H9 (cell line): Measurements from ENCODE around the gene ASH1L. TPM values are rescaled to one million over a fixed set of nuclear protein-coding genes. Genes with fewer than 3 reads are reported as not detected.
A peak's percentile ranks its signal among the peaks of the same experiment; 100 is the strongest.

ENCODE experiments used
- DNase-seq: peaks from one replicate; pipeline ENCODE4 v3.0.0-alpha.2; 2017
- H2AFZ ChIP-seq: one replicate; pipeline ENCODE4 v1.6.1; 2013; ENCODE audit warnings: mild to moderate bottlenecking, low read length, control low read depth, moderate library complexity
- H2AK5ac ChIP-seq: 2 replicates; pipeline ENCODE4 v1.6.1; 2013; ENCODE audit warnings: low read length, control low read depth, mixed read lengths; ENCODE audit not compliant: insufficient read length
- H2BK120ac ChIP-seq: one replicate; pipeline ENCODE4 v1.6.1; 2013; ENCODE audit warnings: low read depth, mild to moderate bottlenecking, low read length, control low read depth, inconsistent platforms; ENCODE audit not compliant: poor library complexity, severe bottlenecking
- H2BK12ac ChIP-seq: 2 replicates; pipeline ENCODE4 v1.6.1; 2013; ENCODE audit warnings: low read length, control low read depth, mixed read lengths, low read depth; ENCODE audit not compliant: insufficient read length
- H2BK15ac ChIP-seq: 2 replicates; pipeline ENCODE4 v1.6.1; 2013; ENCODE audit warnings: low read depth, low read length, control low read depth
- H2BK20ac ChIP-seq: one replicate; pipeline ENCODE4 v1.6.1; 2013; ENCODE audit warnings: low read depth, mild to moderate bottlenecking, low read length, control low read depth, inconsistent platforms; ENCODE audit not compliant: poor library complexity, severe bottlenecking
- H2BK5ac ChIP-seq: 2 replicates; pipeline ENCODE4 v1.6.1; 2013; ENCODE audit warnings: low read length, control low read depth, mixed read lengths; ENCODE audit not compliant: insufficient read length
- H3K14ac ChIP-seq: 2 replicates; pipeline ENCODE4 v1.6.1; 2013; ENCODE audit warnings: low read length, control low read depth; ENCODE audit not compliant: insufficient read depth
- H3K18ac ChIP-seq: 2 replicates; pipeline ENCODE4 v1.6.1; 2013; ENCODE audit warnings: low read depth, mild to moderate bottlenecking, mixed read lengths, low read length, control low read depth; ENCODE audit not compliant: insufficient read length
- H3K23ac ChIP-seq: 2 replicates; pipeline ENCODE4 v1.6.1; 2013; ENCODE audit warnings: low read length, control low read depth, mixed read lengths, low read depth; ENCODE audit not compliant: insufficient read length
- H3K23me2 ChIP-seq: 2 replicates; pipeline ENCODE4 v1.6.1; 2013; ENCODE audit warnings: low read depth, mild to moderate bottlenecking, mixed read lengths, low read length, control low read depth; ENCODE audit not compliant: insufficient read length, poor library complexity, severe bottlenecking
- H3K27ac ChIP-seq: 2 replicates; pipeline ENCODE4 v1.5.1; 2013; ENCODE audit warnings: low read length, control low read depth, mixed read lengths, low read depth; ENCODE audit not compliant: insufficient read length
- H3K27me3 ChIP-seq: 2 replicates; pipeline ENCODE4 v1.6.1; 2013; ENCODE audit warnings: low read length, control low read depth, inconsistent platforms; ENCODE audit not compliant: insufficient read depth
- H3K4ac ChIP-seq: 2 replicates; pipeline ENCODE4 v1.6.1; 2013; ENCODE audit warnings: low read depth, mild to moderate bottlenecking, control low read depth, inconsistent platforms, low read length, moderate library complexity
- H3K4me1 ChIP-seq: 2 replicates; pipeline ENCODE4 v1.6.1; 2013; ENCODE audit warnings: low read length, control low read depth, inconsistent platforms; ENCODE audit not compliant: insufficient read depth
- H3K4me2 ChIP-seq: 2 replicates; pipeline ENCODE4 v1.6.1; 2013; ENCODE audit warnings: low read length, control low read depth, mixed read lengths; ENCODE audit not compliant: insufficient read length, insufficient read depth
- H3K56ac ChIP-seq: 2 replicates; pipeline ENCODE4 v1.6.1; 2013; ENCODE audit warnings: low read depth, mild to moderate bottlenecking, mixed read lengths, low read length, control low read depth; ENCODE audit not compliant: insufficient read length
- H3K79me1 ChIP-seq: 2 replicates; pipeline ENCODE4 v1.6.1; 2013; ENCODE audit warnings: low read depth, mild to moderate bottlenecking, moderate library complexity, low read length, control low read depth, inconsistent platforms; ENCODE audit not compliant: insufficient read depth, poor library complexity, severe bottlenecking
- H3K79me2 ChIP-seq: 2 replicates; pipeline ENCODE4 v1.6.1; 2013; ENCODE audit warnings: low read length, control low read depth, inconsistent platforms; ENCODE audit not compliant: insufficient read depth
- H3K9ac ChIP-seq: 2 replicates; pipeline ENCODE4 v1.6.1; 2013; ENCODE audit warnings: low read length, control low read depth, mixed read lengths; ENCODE audit not compliant: insufficient read length; ENCODE audit errors: extremely low read depth
- H3K9me3 ChIP-seq: one replicate; pipeline ENCODE4 v1.6.1; 2013; ENCODE audit warnings: low read depth, low read length, inconsistent platforms; ENCODE audit not compliant: control insufficient read depth
- H3T11ph ChIP-seq: one replicate; pipeline ENCODE4 v1.6.1; 2013; ENCODE audit warnings: mild to moderate bottlenecking, low read length, control low read depth, inconsistent platforms
- H4K20me1 ChIP-seq: one replicate; pipeline ENCODE4 v1.6.1; 2013; ENCODE audit not compliant: control insufficient read depth, insufficient read length, insufficient read depth
- H4K5ac ChIP-seq: 2 replicates; pipeline ENCODE4 v1.6.1; 2013; ENCODE audit warnings: low read depth, mild to moderate bottlenecking, mixed read lengths, low read length, control low read depth; ENCODE audit not compliant: insufficient read length
- H4K8ac ChIP-seq: replicated peaks from 2 replicates; pipeline ENCODE4 v1.6.1; 2013; ENCODE audit warnings: low read length, control low read depth, mixed read lengths, low read depth; ENCODE audit not compliant: insufficient read length
- H4K91ac ChIP-seq: 2 replicates; pipeline ENCODE4 v1.6.1; 2013; ENCODE audit warnings: low read depth, mild to moderate bottlenecking, moderate library complexity, mixed read lengths, low read length, control low read depth; ENCODE audit not compliant: insufficient read length
- H3K27ac Mint-ChIP-seq, 3 experiments: 2 replicates in 2 of 3; 3 replicates in 1 of 3; pipeline ENCODE4 v1.8.0; 2020 to 2021; ENCODE audit warnings: mixed read lengths in 3 of 3, mild to moderate bottlenecking in 1 of 3, moderate library complexity in 1 of 3
- H3K27me3 Mint-ChIP-seq: 2 replicates; pipeline ENCODE4 v1.8.0; 2021; ENCODE audit warnings: low read depth, mild to moderate bottlenecking, moderate library complexity, mixed read lengths
- H3K36me3 Mint-ChIP-seq, 3 experiments: 2 replicates in 2 of 3; 3 replicates in 1 of 3; pipeline ENCODE4 v1.8.0; 2020 to 2021; ENCODE audit warnings: low read depth in 3 of 3, mixed read lengths in 3 of 3; ENCODE audit not compliant: insufficient read depth in 1 of 3
- H3K4me1 Mint-ChIP-seq, 2 experiments: 2 replicates each; pipeline ENCODE4 v1.8.0; 2020; ENCODE audit warnings: mixed read lengths in 2 of 2
- H3K4me3 Mint-ChIP-seq, 2 experiments: 2 replicates in 1 of 2; 3 replicates in 1 of 2; pipeline ENCODE4 v1.8.0; 2020 to 2021; ENCODE audit warnings: mild to moderate bottlenecking in 2 of 2, mixed read lengths in 2 of 2, moderate library complexity in 1 of 2
- H3K9me3 Mint-ChIP-seq, 2 experiments: 2 replicates in 1 of 2; 3 replicates in 1 of 2; pipeline ENCODE4 v1.8.0; 2020; ENCODE audit warnings: mild to moderate bottlenecking in 2 of 2, mixed read lengths in 2 of 2, moderate library complexity in 1 of 2
- CTCF ChIP-seq: fragments of 200-600 bp; sonication (generic); conservative IDR thresholded peaks from 3 replicates; pipeline ENCODE4 v1.8.0; 2021; ENCODE audit warnings: antibody characterized with exemption, mild to moderate bottlenecking
- WGBS: extraction: QIAGEN DNeasy Blood & Tissue Kit; methylation state at CpG from one replicate; pipeline ENCODE4 v1.1.7; 2013; ENCODE audit warnings: missing lambda C conversion rate, low lambda C conversion rate, mixed read lengths; ENCODE audit not compliant: insufficient read length; ENCODE audit errors: extremely low coverage; 5-methylcytosine and 5-hydroxymethylcytosine counted together
- total RNA-seq: library from RNA; stranded (reverse); gene quantifications from 2 replicates; pipeline ENCODE4 v1.2.1, GENCODE V29; 2021

The ASH1L gene
- total RNA-seq, 1 experiment from 2014 or later = 32.8 TPM

- no peak overlapping the region for H2BK20ac ChIP-seq
- H3K14ac ChIP-seq = no peak overlapping the region
- no peaks in the 10 kb centered on the region for H3K4me1 Mint-ChIP-seq
- peaks cover 0 to 37% (median 23%) of the 10 kb centered on the region in 3 experiments; a peak in 6 of 7 replicates for H3K36me3 Mint-ChIP-seq
- H3K23me2 ChIP-seq = no peaks in the 10 kb centered on the region
- WGBS = no CpG with 5 or more reads among the region's 4 CpGs
- DNase-seq = no peak
- H2AK5ac ChIP-seq = no peak overlapping the region
- peak overlapping the region in 1 of 3 experiments; percentile 47; a peak in 3 of 7 replicates for H3K27ac Mint-ChIP-seq
- TF ChIP-seq CTCF = no peak
- no peak overlapping the region for H3K4ac ChIP-seq
- no peak overlapping the region for H4K5ac ChIP-seq
- no peak overlapping the region for H3K27ac ChIP-seq
- no peak overlapping the region for H2AFZ ChIP-seq
- H3K4me2 ChIP-seq = no peak overlapping the region
- H3K23ac ChIP-seq = no peak overlapping the region
- no peak overlapping the region for H3K4me3 Mint-ChIP-seq
- peaks cover 15% of the 10 kb centered on the region for H3K79me1 ChIP-seq
- H2BK5ac ChIP-seq = no peak overlapping the region
- H4K20me1 ChIP-seq = no peaks in the 10 kb centered on the region
- H4K8ac ChIP-seq = no peak overlapping the region
- H3K4me1 ChIP-seq = no peaks in the 10 kb centered on the region
- H3K79me2 ChIP-seq = peaks cover 4% of the 10 kb centered on the region; the same call in 1 of the 2 replicates
- no peak overlapping the region for H2BK12ac ChIP-seq
- no peak overlapping the region for H3K18ac ChIP-seq
- H3K27me3 Mint-ChIP-seq = no peaks in the 10 kb centered on the region
- H3K56ac ChIP-seq = no peak overlapping the region
- H3T11ph ChIP-seq = no peak overlapping the region
- H2BK120ac ChIP-seq = no peak overlapping the region
- no peak overlapping the region for H4K91ac ChIP-seq
- H3K27me3 ChIP-seq = no peaks in the 10 kb centered on the region
- no peaks in the 10 kb centered on the region for H3K9me3 ChIP-seq
- H2BK15ac ChIP-seq = no peak overlapping the region
- H3K9me3 Mint-ChIP-seq = no peaks in the 10 kb centered on the region
- no peak overlapping the region for H3K9ac ChIP-seq
Observed at GRCh38 chr1:155570593-155570990, 8.0 kb upstream of the ASH1L start.
